Adipose tissue (tissue), 3 donors: ENCODE results near the gene ZNF146. TPM values are rescaled to one million over a fixed set of nuclear protein-coding genes. Genes with fewer than 3 reads are reported as not detected.
"Not testable (repeated sequence)": the region's sequence is repeated elsewhere in the genome, so short reads cannot be mapped to it uniquely, and the experiment has no call there.

Experiments used
- H3K27ac ChIP-seq: one replicate; pipeline ENCODE4 v1.5.1; 2013; ENCODE audit warnings: low read depth, low read length
- WGBS, 3 donors: extraction: QIAGEN DNeasy Blood & Tissue Kit; methylation state at CpG; one replicate each; pipeline ENCODE4 v1.1.7; 2013; 5-methylcytosine and 5-hydroxymethylcytosine counted together
- polyA plus RNA-seq, 3 donors: library from polyadenylated mRNA; stranded (reverse); fragments of 200-250 nt; gene quantifications; one replicate each; pipeline ENCODE4 v1.2.3, GENCODE V29; 2013
- donor health status: healthy with polysubstance abuse.
- donor health status: Bipolar disorder and iron deficiency.
- donor health status: healthy.

Gene ZNF146
- polyA plus RNA-seq, 3 donors = 15.8 to 29.7 (median 28.5) TPM

DNA sequence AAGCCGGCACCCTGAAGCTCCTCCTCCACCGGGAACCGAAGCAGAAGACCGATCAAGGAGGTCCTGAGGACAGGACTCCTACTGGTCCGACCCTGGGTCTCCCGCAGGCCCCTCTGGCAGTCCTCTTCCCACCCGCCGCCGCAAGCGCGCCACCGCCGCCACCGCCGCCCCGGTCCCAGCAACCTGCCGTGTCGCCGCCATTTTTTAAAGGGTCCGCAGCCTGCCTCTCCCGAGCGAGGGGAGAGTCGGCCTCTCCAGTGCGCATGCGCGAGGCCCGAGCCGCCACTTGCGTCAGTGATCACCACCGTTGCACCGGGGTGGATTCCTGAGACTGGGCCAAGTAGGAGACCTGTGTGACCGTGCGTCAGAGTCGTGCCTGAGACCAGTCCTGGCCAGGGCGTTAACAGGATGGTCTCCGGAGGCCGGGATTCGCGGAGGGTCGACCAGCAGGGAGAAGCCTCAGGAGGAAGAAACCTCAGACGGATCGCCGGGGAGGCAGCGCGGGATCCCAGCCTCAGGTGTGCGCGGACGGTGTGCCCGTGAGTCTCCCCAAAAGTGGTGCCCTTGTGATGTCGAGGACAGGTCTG, 51.6 kb downstream of the ZNF146 start:
- no peak overlapping the region for H3K27ac ChIP-seq
- WGBS, 3 donors = 74 to 93% (median 82%) methylated on average over 41 to 50 of the region's 50 CpGs

DNA sequence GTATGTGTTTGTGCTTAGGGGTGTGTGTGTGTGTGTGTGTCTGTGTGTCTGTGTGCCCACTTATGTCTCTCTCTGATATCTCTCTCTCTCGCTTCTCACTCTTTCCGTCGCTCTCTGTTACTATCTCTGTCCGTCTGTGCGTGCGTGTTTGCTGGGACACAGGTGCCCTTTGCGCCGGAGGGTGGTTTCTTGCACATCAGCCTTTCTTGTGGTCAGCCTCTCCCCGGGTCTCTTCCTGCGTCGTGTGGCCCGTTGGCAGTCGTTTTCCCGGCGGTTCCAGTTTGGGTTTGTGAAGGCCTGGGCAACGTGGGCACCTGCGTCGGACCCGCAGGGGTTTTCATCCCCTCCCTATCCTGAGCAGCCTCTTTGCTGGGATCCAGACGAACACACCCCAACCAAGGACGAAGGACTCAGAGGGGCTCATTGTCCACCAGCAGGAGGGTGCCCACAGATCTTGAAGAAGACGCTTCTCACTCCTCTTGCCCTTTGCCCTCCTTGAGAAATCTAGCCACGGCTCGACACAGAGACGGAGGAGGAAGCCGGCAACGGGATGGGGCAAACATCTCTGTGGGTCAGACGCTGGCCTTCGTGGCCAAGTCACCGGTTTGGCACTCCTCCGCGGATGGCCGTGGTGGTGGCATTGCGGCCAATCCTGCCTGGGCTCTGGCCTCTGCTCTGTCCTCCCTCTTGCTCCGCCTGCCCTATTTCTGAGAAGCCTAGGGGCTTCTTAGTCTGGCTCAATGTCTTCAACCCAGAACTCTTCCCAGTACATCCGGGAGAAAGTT, 52.3 kb downstream of the ZNF146 start:
- 94 to 95% (median 95%) methylated on average over 36 of the region's 36 CpGs for WGBS, 3 donors
- no peak overlapping the region for H3K27ac ChIP-seq

DNA sequence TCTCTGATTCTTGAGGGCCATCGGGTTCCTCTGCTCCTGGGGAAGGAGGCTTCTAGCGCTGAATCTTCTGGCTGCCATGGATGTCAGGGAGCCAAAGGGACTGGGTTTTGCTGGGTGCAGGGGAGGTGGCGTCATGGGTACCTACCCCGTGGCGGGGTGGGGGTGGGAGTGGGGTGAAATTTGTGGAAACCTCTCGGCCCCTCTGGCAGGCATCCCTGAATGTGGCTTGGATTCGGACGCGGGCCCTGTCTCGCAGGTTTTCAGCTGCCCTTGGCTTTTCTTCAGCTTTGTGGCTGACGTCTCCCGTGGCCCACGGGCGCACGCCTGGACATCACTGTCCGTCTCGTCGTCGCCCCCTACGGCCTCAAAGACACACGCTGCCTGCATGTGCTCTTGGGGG, 53.2 kb downstream of the ZNF146 start:
- 92 to 95% (median 93%) methylated on average over 19 to 21 of the region's 21 CpGs for WGBS, 3 donors
- not testable (repeated sequence) for H3K27ac ChIP-seq

DNA sequence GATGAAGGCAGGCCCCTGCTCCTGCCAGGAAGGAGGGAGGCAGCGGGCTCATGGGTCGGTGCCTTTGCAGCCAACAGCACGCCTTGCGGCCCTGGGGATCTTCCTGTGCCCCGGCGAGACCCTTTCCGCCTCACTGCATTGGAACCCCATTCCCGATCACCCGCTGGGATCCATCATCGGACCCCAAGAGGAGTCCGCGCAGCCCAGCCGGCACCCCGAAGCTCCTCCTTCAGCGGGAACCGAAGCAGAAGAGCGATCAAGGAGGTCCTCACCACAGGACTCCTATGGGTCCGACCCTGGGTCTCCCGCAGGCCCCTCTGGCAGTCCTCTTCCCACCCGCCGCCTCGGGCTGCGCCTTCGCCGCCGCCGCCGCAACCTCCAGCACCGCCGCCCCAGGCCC, 53.7 kb downstream of the ZNF146 start:
- not testable (repeated sequence) for H3K27ac ChIP-seq
- WGBS, 3 donors = 60 to 91% (median 84%) methylated on average over 1 to 10 of the region's 30 CpGs

DNA sequence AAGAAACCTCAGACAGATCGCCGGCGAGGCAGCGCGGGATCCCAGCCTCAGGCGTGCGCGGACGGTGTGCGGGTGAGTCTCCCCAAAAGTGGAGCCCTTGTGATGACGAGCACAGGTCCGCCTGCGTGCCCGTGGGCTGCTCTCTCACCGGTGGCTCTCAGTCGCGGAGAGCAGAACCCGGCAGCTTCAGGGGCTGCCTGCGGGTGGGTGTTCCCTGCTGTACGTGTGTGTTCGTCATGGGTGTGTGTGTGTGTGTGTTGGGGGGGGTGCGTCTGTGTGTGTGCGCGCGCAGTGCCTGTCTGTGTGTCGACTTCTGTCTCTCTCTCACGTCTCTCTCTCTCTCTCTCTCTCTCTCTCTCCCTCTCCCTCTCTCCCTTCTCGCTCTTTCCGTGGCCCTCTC, 54.4 kb downstream of the ZNF146 start:
- 93 to 96% methylated on average over 5 to 7 of the region's 29 CpGs; no CpG with 5 or more reads in 1 of the 3 donors for WGBS, 3 donors
- H3K27ac ChIP-seq = not testable (repeated sequence)

Other genes starting within 250 kb of the ZNF146 start
- gene SDHAF1, start 219.9 kb upstream of the ZNF146 start, polyA plus RNA-seq = 10 to 100 TPM; 14.9 to 26.9 (median 18.6) TPM
- gene SYNE4, start 206.3 kb upstream of the ZNF146 start, polyA plus RNA-seq = 1 to 10 TPM in 1 of 3 donors, under 1 TPM in 2; 0.22 to 4.0 (median 0.62) TPM
- gene ALKBH6, start 200.9 kb upstream of the ZNF146 start, polyA plus RNA-seq = 10 to 100 TPM in 1 of 3 donors, 1 to 10 TPM in 2; 7.9 to 17.1 (median 9.8) TPM
- 1 to 10 TPM; 1.2 to 8.8 (median 2.6) TPM for gene CLIP3, start 182.2 kb upstream of the ZNF146 start, polyA plus RNA-seq
- 1 to 10 TPM; 3.5 to 7.1 (median 5.2) TPM for gene THAP8, start 160.8 kb upstream of the ZNF146 start, polyA plus RNA-seq
- gene WDR62, start 160.2 kb upstream of the ZNF146 start, polyA plus RNA-seq = under 1 TPM; 0.20 to 0.79 (median 0.25) TPM
- not detected for gene OVOL3, start 104.0 kb upstream of the ZNF146 start, polyA plus RNA-seq
- 100 to 1,000 TPM in 1 of 3 donors, 10 to 100 TPM in 2; 48.8 to 103 (median 51.8) TPM for gene POLR2I, start 100.2 kb upstream of the ZNF146 start, polyA plus RNA-seq
- 100 to 1,000 TPM in 2 of 3 donors, 10 to 100 TPM in 1; 63.0 to 153 (median 149) TPM for gene TBCB, start 99.6 kb upstream of the ZNF146 start, polyA plus RNA-seq
- gene CAPNS1, start 75.0 kb upstream of the ZNF146 start, polyA plus RNA-seq = 100 to 1,000 TPM; 236 to 719 (median 679) TPM
- gene COX7A1, start 62.7 kb upstream of the ZNF146 start, polyA plus RNA-seq = 100 to 1,000 TPM in 2 of 3 donors, 10 to 100 TPM in 1; 25.9 to 132 (median 119) TPM
- 1 to 10 TPM; 2.5 TPM for gene ZNF565, start 441 bp upstream of the ZNF146 start, polyA plus RNA-seq
- 1 to 10 TPM in 1 of 3 donors, under 1 TPM in 2; 0.61 to 1.9 (median 0.89) TPM for gene ZFP14, start 164.1 kb downstream of the ZNF146 start, polyA plus RNA-seq
- gene ZFP82, start 203.5 kb downstream of the ZNF146 start, polyA plus RNA-seq = 1 to 10 TPM; 1.1 to 2.4 (median 1.4) TPM